ENCODE results near the gene VASN.

The VASN gene

DNA sequence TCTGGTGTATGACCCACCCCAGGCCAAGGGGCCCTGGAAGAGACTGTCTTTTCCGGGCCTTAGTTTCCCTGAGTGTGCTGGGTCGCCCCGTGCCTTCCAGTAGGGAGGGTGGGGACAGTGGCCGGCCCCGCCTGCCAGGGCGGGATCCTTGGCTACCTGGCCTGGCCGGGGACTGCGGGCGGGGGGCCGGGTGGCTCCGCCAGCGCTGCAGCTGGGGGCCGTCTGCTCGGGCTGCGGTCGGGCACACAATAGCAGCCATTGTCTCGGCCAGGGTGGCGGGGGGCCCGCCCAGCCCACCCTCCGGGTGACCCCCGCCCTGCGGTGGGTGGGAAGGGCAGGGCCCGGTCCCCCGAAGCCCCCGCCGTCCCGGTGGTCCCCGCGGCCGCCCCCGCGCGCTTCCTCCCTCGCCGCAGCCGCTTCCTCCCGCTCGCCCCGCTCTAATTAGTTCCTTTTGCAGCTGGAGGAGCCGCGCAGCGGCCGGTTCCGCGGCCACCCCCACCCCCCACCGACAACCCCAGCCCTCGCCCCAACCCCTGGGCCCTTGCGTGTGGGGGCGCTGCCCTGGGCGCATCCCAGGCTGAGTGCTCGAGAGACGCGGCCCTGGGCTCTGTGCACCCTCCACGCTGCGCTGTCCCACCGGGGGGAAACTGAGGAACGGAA is 44.1 kb upstream of the VASN start:
- TF ChIP-seq, protein P1, sequence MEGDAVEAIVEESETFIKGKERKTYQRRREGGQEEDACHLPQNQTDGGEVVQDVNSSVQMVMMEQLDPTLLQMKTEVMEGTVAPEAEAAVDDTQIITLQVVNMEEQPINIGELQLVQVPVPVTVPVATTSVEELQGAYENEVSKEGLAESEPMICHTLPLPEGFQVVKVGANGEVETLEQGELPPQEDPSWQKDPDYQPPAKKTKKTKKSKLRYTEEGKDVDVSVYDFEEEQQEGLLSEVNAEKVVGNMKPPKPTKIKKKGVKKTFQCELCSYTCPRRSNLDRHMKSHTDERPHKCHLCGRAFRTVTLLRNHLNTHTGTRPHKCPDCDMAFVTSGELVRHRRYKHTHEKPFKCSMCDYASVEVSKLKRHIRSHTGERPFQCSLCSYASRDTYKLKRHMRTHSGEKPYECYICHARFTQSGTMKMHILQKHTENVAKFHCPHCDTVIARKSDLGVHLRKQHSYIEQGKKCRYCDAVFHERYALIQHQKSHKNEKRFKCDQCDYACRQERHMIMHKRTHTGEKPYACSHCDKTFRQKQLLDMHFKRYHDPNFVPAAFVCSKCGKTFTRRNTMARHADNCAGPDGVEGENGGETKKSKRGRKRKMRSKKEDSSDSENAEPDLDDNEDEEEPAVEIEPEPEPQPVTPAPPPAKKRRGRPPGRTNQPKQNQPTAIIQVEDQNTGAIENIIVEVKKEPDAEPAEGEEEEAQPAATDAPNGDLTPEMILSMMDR (IDR thresholded peaks at IDR 0.05): no peak

DNA sequence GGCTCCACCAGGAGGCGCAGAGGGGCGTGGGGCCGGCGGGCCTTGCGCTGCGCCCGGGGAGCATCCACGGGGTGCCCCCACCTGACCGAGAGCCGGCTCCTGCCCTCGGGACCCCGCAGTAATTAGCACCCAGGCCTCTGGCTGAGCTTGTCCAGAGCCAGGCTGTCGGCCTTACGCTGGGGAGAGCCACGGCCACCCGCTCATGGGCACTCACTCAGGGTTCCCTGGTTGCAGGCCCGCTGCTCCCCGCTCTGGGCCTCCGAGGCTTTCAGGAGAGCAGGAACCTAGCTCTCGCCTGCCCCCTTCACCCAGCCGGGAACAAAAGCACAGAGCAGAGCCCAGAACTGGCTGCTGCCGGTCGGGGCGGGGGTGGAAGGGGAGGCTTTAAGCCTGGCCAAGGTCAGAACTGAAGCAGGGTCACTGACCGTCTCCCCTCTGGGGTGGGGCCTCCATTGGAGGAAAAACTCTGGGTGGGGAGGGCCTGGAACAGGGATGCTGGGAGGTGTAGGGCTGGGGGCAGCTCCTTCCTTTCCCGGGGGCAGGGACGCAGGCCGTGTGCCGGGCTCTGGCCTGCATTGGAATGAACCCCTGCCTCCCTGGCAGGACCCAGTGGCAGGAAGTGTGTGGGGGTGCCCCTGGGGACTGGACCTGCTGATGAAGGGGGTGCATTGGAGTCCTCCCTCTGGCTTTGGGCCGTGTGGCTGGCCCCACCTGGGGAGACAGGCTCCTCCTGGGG is 43.4 kb upstream of the VASN start:
- TF ChIP-seq, protein P1 (IDR thresholded peaks at IDR 0.05): no peak

DNA sequence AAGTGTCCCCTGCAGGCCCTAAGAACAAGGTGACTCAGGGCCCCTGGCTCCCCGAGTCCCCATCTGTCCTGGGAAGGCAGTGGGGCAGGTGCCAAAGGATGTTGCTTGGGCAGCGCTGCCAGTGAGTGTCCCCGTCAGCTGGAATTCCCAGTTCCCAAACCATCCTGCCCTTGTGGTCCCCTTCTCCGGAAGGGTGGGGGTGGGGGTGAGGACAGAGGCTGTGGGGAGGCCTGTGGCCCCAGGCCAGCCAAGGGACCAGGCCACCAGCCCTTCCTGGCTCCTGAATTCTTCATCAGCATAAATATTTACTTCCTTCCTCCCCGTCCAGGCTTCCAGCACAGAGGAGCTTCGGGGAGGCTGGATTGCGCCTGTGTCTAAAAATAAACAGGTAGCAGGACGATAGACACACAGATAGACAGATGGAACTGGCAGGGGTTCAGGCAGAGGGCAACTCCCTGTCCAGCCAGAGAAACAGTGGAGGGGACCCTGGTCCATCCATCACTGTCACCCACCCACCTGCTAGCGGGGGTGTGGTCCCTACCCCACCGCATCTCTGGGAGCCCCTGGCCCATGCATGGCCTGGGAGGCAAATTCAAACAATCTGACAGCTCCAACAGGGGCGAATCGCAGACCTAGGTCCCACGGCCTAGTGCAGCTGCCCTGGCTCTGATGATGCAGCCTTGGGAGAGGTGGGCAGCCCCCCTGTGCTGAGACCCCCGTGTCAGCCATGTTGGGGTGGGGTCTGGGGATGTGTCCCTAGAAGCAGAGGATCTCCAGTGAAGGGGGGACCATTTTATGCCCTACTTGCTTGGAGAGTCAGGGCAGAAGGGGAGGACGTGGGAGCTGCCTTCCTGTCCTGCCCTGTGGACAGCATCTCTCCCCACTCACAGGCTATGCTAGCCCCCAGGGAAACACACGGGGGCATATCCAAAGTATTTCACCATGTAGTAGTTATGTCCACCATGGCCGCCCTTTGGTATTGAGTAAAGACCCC is 42.6 kb upstream of the VASN start:
- TF ChIP-seq, protein P1 (IDR thresholded peaks at IDR 0.05): no peak

DNA sequence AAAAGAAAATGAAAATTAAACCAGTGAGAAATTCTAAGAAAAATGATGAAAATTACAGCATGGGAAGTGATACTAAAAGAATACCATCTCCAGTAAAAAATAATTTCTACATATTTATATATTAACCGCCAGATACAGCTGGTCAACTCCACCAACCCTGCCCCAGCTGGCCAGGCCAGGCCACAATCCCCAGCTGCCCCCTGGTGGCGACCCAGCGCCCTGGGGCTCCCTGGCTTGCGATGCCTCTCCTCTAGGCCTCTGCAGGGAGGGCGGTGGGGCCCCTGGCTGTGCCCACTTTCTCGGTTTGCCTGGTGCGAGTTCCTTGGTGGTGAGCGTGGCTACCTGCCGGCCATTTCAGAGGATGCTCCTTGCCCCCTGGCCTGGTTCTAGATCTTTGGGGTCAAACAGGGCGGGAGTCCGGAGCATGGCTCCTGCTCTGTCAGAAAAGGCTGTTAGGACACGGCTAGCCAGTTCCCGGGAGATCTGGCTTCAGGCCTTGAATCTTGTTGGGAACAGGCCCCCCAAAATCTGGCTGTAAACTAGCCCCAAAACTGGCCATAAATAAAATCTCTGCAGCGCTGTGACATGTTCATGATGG is 41.3 kb upstream of the VASN start:
- TF ChIP-seq, protein P1 (IDR thresholded peaks at IDR 0.05): peak; percentile 96

DNA sequence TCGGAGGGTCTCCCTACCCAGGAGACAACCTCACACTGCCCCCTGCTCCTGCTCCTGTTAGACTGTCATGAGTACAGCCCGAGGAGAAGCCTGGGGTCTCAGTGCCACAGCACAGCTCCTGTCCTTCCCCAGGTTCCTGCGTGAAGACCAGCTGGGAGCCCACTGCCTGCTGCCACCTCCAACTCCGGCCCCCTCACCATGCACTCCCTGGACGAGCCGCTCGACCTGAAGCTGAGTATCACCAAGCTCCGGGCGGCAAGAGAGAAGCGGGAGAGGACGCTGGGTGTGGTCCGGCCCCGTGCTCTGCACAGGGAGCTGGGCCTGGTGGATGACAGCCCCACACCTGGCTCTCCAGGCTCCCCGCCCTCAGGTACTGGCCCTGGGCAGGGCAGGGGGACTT is 39.6 kb upstream of the VASN start:
- TF ChIP-seq, protein P1 (IDR thresholded peaks at IDR 0.05): no peak

DNA sequence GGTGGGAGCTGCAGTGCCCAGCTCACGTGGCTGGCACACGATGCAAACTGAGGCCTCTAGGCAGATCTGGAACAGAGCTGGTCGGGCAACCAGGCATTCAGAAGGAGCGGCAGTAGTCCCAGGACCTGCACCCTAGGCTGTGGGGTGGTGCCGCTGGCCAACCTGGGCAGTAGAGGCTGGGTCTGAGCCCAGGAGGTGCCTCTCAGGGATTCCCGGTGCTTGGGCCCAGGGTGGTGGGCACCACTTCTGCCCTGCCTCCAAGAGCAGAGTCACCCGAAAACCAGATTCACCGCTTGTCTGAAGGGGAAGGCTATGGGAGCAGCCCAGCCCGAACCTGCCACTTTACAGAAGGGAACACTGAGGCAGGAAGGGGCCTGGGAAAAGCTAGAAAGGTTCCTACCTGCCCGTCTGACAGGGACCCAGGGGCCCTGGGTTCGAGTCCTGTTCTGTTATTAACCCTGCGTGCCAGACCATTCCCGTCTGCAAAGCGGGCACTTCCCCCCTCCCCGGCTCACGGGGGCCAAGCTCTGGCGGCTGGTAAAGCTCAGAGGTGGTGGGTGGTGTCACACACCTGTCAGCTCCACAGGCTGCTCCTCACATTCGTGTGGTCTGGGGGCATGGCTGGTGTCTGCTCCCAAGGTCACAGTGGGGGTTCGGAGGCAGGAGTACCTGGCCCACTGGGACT is 38.9 kb upstream of the VASN start:
- TF ChIP-seq, protein P1 (IDR thresholded peaks at IDR 0.05): no peak

DNA sequence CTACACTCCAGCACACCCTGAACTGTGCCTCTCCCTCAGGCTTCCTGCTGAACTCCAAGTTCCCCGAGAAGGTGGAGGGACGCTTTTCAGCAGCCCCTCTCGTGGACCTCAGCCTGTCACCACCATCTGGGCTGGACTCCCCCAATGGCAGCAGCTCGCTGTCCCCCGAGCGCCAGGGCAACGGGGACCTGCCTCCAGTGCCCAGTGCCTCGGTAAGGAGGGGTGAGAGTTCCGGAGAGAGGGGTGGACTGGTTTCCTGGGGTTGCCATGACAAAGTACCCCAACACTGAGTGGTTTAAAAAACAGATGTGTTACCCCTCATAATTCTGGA is 38.4 kb upstream of the VASN start:
- TF ChIP-seq, protein P1 (IDR thresholded peaks at IDR 0.05): no peak

All from LNCAP (cell line).